Colonic mucosa (tissue), 4 donors: Measurements from ENCODE around the gene GMPR2. TPM values are rescaled to one million over a fixed set of nuclear protein-coding genes. Genes with fewer than 3 reads are reported as not detected.
"Not testable (repeated sequence)": the region's sequence is repeated elsewhere in the genome, so short reads cannot be mapped to it uniquely, and the experiment has no call there.

Experiments used
- DNase-seq: peaks from one replicate; pipeline ENCODE4 v3.0.0-alpha.2; 2020
- H3K27ac ChIP-seq: fragments of 200-600 bp; one replicate; pipeline ENCODE4 v1.8.0; 2021
- H3K27me3 ChIP-seq: fragments of 200-600 bp; one replicate; pipeline ENCODE4 v1.8.0; 2021
- H3K36me3 ChIP-seq: fragments of 200-600 bp; one replicate; pipeline ENCODE4 v1.8.0; 2021
- H3K4me1 ChIP-seq: fragments of 200-600 bp; one replicate; pipeline ENCODE4 v1.8.0; 2021; ENCODE audit warnings: mild to moderate bottlenecking
- H3K4me3 ChIP-seq: fragments of 200-600 bp; one replicate; pipeline ENCODE4 v1.8.0; 2021
- H3K9ac ChIP-seq, 2 donors: one replicate each; pipeline ENCODE4 v1.7.0; 2013; ENCODE audit warnings: control low read depth in 2 of 2, low read depth in 2 of 2, low read length in 2 of 2
- H3K9me3 ChIP-seq: fragments of 200-600 bp; one replicate; pipeline ENCODE4 v1.8.0; 2021
- intact Hi-C: fragments of 100-400 bp; cut with DNase I; formaldehyde crosslinking; loops from one replicate; pipeline ENCODE4 v1.14.1; 2022
- total RNA-seq, 2 donors: library from RNA; stranded (reverse); fragmentation: NEBNext Ultra II Directional in 1 of 2; extraction: Animal tissue kit (Norgen Biotek cat#: 25700) in 1 of 2; gene quantifications; one replicate each; pipeline ENCODE4 v1.2.1, GENCODE V29; 2021
- TF ChIP-seq, protein P1 (sequence below): fragments of 200-600 bp; IDR thresholded peaks from one replicate; pipeline ENCODE4 v1.8.0; 2022; ENCODE audit warnings: antibody characterized with exemption, mild to moderate bottlenecking
- donor health status: healthy.
- donor health status: DM: no; HTN: no; CAD: no.
- donor health status: DM: no; HTN: no; CAD: no.

GMPR2 gene
- total RNA-seq, 2 donors from 2014 or later, result 57.9 to 68.1 TPM

DNA sequence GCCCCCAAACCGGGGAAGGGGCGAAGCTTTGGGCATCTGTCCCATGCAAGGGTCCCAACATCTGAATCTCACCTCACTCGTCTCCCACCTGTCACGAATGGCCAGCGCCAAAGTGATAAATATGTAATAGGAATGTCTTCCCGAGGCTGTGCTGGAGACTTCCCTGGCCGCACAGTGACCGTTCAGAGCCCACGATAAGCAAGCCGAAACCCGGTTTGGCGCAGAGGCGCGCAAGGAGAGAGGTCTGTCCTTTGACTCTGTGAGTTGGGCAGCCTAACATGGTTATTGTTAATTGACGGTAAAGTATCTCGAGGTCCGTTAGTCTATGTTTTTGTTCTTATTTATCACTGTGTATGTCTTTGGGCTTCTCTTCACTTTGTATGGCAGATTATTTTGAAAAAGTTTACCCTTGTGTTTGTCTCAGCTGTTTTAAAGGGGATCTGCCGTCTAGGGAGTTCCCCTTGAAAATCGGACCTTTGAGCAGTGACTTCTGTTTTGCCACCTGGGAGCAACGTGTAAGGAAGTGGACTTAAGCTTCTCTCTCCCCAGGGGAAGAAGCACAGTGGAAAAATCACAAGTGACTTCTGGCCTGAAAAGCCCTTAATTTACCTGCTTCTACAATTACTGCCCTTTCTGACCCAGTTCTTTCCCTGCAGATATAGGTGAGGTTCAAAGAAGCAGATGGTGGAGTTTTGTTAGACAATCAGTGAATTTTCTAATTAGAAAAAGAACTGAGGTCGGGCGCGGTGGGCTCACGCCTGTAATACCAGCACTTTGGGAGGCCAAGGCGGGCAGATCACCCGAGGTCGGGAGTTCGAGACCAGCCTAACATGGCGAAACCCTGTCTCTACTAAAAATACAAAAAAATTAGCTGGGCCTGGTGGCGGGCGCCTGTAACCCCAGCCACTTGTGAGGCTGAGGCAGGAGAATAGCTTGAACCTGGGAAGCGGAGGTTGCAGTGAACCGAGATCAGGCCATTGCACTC, 36.4 kb upstream of the GMPR2 start:
- Histone ChIP-seq H3K9ac (peak overlapping the region; percentile 73 to 78), H3K27ac (peak overlapping the region; percentile 94), H3K9me3 (no peaks in the 10 kb centered on the region), H3K4me1 (peaks cover 4% of the 10 kb centered on the region), H3K4me3 (peak overlapping the region; percentile 96), H3K27me3 (no peaks in the 10 kb centered on the region), H3K36me3 (no peaks in the 10 kb centered on the region)
- TF ChIP-seq, protein P1, sequence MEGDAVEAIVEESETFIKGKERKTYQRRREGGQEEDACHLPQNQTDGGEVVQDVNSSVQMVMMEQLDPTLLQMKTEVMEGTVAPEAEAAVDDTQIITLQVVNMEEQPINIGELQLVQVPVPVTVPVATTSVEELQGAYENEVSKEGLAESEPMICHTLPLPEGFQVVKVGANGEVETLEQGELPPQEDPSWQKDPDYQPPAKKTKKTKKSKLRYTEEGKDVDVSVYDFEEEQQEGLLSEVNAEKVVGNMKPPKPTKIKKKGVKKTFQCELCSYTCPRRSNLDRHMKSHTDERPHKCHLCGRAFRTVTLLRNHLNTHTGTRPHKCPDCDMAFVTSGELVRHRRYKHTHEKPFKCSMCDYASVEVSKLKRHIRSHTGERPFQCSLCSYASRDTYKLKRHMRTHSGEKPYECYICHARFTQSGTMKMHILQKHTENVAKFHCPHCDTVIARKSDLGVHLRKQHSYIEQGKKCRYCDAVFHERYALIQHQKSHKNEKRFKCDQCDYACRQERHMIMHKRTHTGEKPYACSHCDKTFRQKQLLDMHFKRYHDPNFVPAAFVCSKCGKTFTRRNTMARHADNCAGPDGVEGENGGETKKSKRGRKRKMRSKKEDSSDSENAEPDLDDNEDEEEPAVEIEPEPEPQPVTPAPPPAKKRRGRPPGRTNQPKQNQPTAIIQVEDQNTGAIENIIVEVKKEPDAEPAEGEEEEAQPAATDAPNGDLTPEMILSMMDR, result no peak
- DNase-seq, result no peak
- intact Hi-C loops, result no loop called here

DNA sequence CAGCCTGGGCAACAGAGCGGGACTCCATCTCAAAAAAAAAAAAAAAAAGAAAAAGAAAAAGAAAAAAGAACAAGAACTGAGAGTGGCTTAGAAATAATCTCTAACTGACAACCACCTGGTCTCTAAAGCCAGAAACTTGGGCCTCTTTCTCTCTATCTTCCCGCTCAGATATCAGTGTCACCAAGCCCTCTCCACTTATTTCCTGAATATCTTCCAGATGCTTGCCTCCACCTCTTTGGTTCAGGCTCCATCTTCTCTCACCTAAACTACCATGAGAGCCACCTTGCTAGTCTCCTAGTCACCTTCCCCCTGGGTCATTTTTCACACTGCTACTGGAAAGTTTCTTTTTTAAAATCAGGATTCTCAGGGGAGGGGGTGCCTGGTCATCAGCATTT, 35.7 kb upstream of the GMPR2 start:
- Histone ChIP-seq H3K4me1 (peaks cover 4% of the 10 kb centered on the region), H3K9me3 (no peaks in the 10 kb centered on the region), H3K4me3 (no peak overlapping the region), H3K27me3 (no peaks in the 10 kb centered on the region), H3K36me3 (no peaks in the 10 kb centered on the region), H3K9ac (no peak overlapping the region), H3K27ac (no peak overlapping the region)
- TF ChIP-seq, protein P1, result no peak
- intact Hi-C loops, result no loop called here
- no peak for DNase-seq

DNA sequence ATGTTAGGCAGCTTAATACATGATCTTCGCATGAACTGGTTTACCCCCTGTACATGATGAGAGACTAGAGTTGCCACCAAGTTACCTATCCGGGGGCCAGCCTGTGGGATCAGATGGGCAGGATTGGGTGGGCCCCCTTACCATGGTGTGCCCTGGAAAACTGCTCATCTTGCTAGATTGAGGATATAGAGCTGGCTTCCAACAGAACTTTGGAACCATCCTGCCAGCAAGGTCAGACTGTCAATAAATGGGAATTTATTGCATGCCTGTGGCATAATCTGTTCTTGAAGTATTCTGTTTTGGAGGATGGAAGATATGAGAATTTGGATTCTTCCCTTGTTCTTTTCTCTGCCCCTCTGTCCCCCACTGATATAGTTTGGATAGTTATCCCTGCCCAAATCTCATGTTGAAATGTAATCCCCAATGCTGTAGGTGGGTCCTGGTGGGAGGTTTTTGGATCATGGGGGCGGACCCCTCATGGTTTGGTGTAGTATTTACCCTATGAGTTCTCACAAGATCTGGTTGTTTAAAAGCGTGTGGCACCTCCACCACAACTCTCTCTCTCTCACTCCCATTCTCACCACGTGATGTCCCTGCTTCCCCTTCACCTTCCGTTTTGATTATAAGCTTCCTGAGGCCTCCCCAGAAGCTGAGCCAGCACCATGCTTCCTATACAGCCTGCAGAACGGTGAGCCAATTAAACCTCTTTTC, 33.8 kb upstream of the GMPR2 start:
- H3K9me3 ChIP-seq, result no peaks in the 10 kb centered on the region
- peak overlapping the region; percentile 23 for H3K27ac ChIP-seq
- no peak for DNase-seq
- no peaks in the 10 kb centered on the region for H3K36me3 ChIP-seq
- H3K27me3 ChIP-seq, result no peaks in the 10 kb centered on the region
- intact Hi-C loops, result no loop called here
- TF ChIP-seq, protein P1, result no peak
- H3K4me1 ChIP-seq, result peaks cover 4% of the 10 kb centered on the region
- no peak overlapping the region for H3K9ac ChIP-seq
- H3K4me3 ChIP-seq, result no peak overlapping the region

DNA sequence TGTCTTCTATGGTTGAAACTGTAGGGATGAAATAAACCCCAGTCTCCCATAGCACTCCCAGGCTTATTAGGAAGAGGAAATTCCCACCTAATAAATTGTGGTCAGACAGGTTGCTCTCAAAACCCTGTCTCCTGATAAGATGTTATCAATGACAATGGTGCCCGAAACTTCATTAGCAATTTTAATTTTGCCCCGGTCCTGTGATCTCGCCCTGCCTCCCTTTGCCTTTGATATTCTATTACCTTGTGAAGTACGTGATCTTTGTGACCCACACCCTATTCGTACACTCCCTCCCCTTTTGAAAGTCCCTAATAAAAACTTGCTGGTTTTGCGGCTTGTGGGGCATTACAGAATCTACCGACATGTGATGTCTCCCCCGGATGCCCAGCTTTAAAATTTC, 30.2 kb upstream of the GMPR2 start:
- H3K36me3 ChIP-seq, intact Hi-C loops: not testable (repeated sequence)

DNA sequence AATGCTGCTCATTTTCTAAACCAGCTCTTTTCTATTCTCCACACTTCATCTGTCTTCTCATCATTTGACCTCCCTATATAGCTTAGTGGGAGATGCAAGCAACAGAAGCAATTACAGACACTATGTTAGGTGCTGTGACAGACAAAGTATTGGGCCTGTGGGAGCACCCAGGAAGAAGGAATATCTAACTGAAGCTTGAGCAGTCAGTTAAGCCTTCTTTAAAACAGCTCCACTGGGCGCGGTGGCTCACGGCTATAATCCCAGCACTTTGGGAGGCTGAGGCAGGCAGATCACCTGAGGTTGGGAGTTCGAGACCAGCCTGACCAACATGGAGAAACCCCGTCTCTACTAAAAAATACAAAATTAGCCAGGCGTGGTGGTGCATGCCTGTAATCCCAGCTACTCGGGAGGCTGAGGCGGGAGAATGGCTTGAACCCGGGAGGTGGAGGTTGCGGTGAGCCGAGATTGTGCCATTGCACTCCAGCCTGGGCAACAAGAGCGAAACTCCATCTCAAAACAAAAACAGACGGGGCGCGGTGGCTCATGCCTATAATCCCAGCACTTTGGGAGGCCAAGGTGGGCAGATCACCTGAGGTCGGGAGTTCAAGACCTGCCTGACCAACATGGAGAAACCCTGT, 29.4 kb upstream of the GMPR2 start:
- H3K9ac ChIP-seq, H3K27ac ChIP-seq, intact Hi-C loops: not testable (repeated sequence)

More for the DNA sequence above, 30.2 kb upstream of the GMPR2 start:
- H3K4me1 ChIP-seq, H3K27ac ChIP-seq, H3K4me3 ChIP-seq, H3K27me3 ChIP-seq, H3K9me3 ChIP-seq, H3K9ac ChIP-seq, DNase-seq: not testable (repeated sequence)

More for the DNA sequence above, 29.4 kb upstream of the GMPR2 start:
- H3K36me3 ChIP-seq, H3K9me3 ChIP-seq, H3K4me3 ChIP-seq, DNase-seq, H3K4me1 ChIP-seq, H3K27me3 ChIP-seq: not testable (repeated sequence)
